IMR-90 (cell line): Measurements from ENCODE around the gene PLCH2. TPM values are rescaled to one million over a fixed set of nuclear protein-coding genes. Genes with fewer than 3 reads are reported as not detected.

Experiments used
- ATAC-seq: fragments of 200-7000 bp; cut with Tn5 transposase; 2 replicates; pipeline ENCODE4 v1.9.1; 2020; ENCODE audit warnings: low read depth, mild to moderate bottlenecking, moderate library complexity
- BruUV-seq: library from RNA; stranded (reverse); fragments of 400-500 nt; replicated peaks from 2 replicates; lab custom pipeline; 2021; lab: Mats Ljungman, UMichigan
- CTCF ChIA-PET: fragments of 300-600 bp; formaldehyde crosslinking; extraction: SDS; loops from one replicate; lab custom pipeline; 2021; ENCODE audit warnings: antibody characterized with exemption; lab: Yijun Ruan, JAX
- POLR2A ChIA-PET: fragments of 300-600 bp; sonication (Branson Sonifier 250); formaldehyde crosslinking; loops from one replicate; lab custom pipeline; 2022; ENCODE audit warnings: antibody characterized with exemption; ENCODE audit not compliant: unreplicated experiment; lab: Charles Lee
- DNase-seq: peaks from one replicate; pipeline ENCODE4 v3.0.0; 2013
- H2AFZ ChIP-seq: replicated peaks from 2 replicates; pipeline ENCODE3; 2013; ENCODE audit warnings: low read length, mild to moderate bottlenecking; ENCODE audit not compliant: poor library complexity
- H2AK5ac ChIP-seq: 2 replicates; pipeline ENCODE4 v1.6.1; 2013; ENCODE audit warnings: low read depth, low read length, inconsistent platforms
- H2AK9ac ChIP-seq: replicated peaks from 2 replicates; pipeline ENCODE3; 2013; ENCODE audit warnings: mild to moderate bottlenecking, low read depth, low read length, moderate library complexity; ENCODE audit not compliant: poor library complexity
- H2BK120ac ChIP-seq: 2 replicates; pipeline ENCODE4 v1.6.1; 2013; ENCODE audit warnings: low read depth, low read length, inconsistent platforms
- H2BK15ac ChIP-seq: 3 replicates; pipeline ENCODE4 v1.6.1; 2013; ENCODE audit warnings: low read depth, low read length, inconsistent platforms
- H2BK20ac ChIP-seq: 2 replicates; pipeline ENCODE4 v1.6.1; 2013; ENCODE audit warnings: low read depth, mild to moderate bottlenecking, inconsistent platforms, low read length, moderate library complexity
- H2BK5ac ChIP-seq: 2 replicates; pipeline ENCODE4 v1.6.1; 2013; ENCODE audit warnings: mild to moderate bottlenecking, low read depth, low read length, inconsistent platforms; ENCODE audit not compliant: poor library complexity, severe bottlenecking
- H3K14ac ChIP-seq: replicated peaks from 2 replicates; pipeline ENCODE4 v1.6.1; 2013; ENCODE audit warnings: low read depth, low read length, inconsistent platforms
- H3K18ac ChIP-seq: 2 replicates; pipeline ENCODE4 v1.6.1; 2013; ENCODE audit warnings: low read depth, low read length, control low read depth
- H3K23ac ChIP-seq: 2 replicates; pipeline ENCODE4 v1.6.1; 2013; ENCODE audit warnings: low read depth, low read length, inconsistent platforms
- H3K27ac ChIP-seq: 2 replicates; pipeline ENCODE4 v1.5.1; 2013; ENCODE audit warnings: mild to moderate bottlenecking, control low read depth, low read length; ENCODE audit not compliant: insufficient read depth
- H3K27me3 ChIP-seq: 2 replicates; pipeline ENCODE4 v1.6.1; 2013; ENCODE audit warnings: low read length; ENCODE audit not compliant: control insufficient read depth, insufficient read depth
- H3K36me3 ChIP-seq: 2 replicates; pipeline ENCODE4 v1.6.1; 2013; ENCODE audit warnings: low read length, mixed read lengths; ENCODE audit not compliant: control insufficient read depth, insufficient read depth
- H3K4ac ChIP-seq: 2 replicates; pipeline ENCODE4 v1.6.1; 2013; ENCODE audit warnings: low read depth, low read length, inconsistent platforms
- H3K4me1 ChIP-seq: 2 replicates; pipeline ENCODE4 v1.6.1; 2013; ENCODE audit warnings: low read length, mixed read lengths; ENCODE audit not compliant: control insufficient read depth, insufficient read depth
- H3K4me2 ChIP-seq: 2 replicates; pipeline ENCODE4 v1.6.1; 2013; ENCODE audit warnings: low read depth, mild to moderate bottlenecking, control low read depth, low read length, moderate library complexity
- H3K4me3 ChIP-seq: 2 replicates; pipeline ENCODE4 v1.5.1; 2013; ENCODE audit warnings: low read depth, mild to moderate bottlenecking, control low read depth, low read length, moderate library complexity; ENCODE audit not compliant: insufficient read depth
- H3K56ac ChIP-seq: 2 replicates; pipeline ENCODE4 v1.6.1; 2013; ENCODE audit warnings: low read length, inconsistent platforms; ENCODE audit not compliant: insufficient read depth; ENCODE audit errors: extremely low read depth
- H3K79me1 ChIP-seq, 2 experiments: 2 replicates each; pipeline ENCODE4 v1.6.1; 2013; ENCODE audit warnings: low read length in 2 of 2, inconsistent platforms in 1 of 2, low read depth in 1 of 2
- H3K9ac ChIP-seq: 2 replicates; pipeline ENCODE4 v1.6.1; 2013; ENCODE audit warnings: low read depth, low read length, control low read depth
- H3K9me1 ChIP-seq: 2 replicates; pipeline ENCODE4 v1.6.1; 2013; ENCODE audit warnings: low read length, inconsistent platforms; ENCODE audit not compliant: insufficient read depth
- H3K9me3 ChIP-seq: 2 replicates; pipeline ENCODE4 v1.6.1; 2013; ENCODE audit warnings: low read length; ENCODE audit not compliant: control insufficient read depth, insufficient read depth
- H4K20me1 ChIP-seq: 2 replicates; pipeline ENCODE4 v1.6.1; 2013; ENCODE audit warnings: low read length, inconsistent platforms; ENCODE audit not compliant: insufficient read depth
- H4K5ac ChIP-seq: 2 replicates; pipeline ENCODE4 v1.6.1; 2013; ENCODE audit warnings: mild to moderate bottlenecking, low read depth, low read length, control low read depth
- H4K8ac ChIP-seq, 2 experiments: 2 replicates each; pipeline ENCODE4 v1.6.1; 2013; ENCODE audit warnings: low read depth in 2 of 2, low read length in 2 of 2, control low read depth in 1 of 2, inconsistent platforms in 1 of 2
- H4K91ac ChIP-seq: 2 replicates; pipeline ENCODE4 v1.6.1; 2013; ENCODE audit warnings: low read depth, low read length, inconsistent platforms; ENCODE audit not compliant: insufficient read depth
- BHLHE40 ChIP-seq: fragments of 150-350 bp; IDR thresholded peaks from 2 replicates; pipeline ENCODE4 v1.6.1; 2016; ENCODE audit warnings: mild to moderate bottlenecking, low read depth, low read length
- CHD1 ChIP-seq: IDR thresholded peaks from 2 replicates; pipeline ENCODE4 v1.6.1; 2012; ENCODE audit warnings: low read depth, low read length, improper control_type of control experiment
- MXI1 ChIP-seq: IDR thresholded peaks from 2 replicates; pipeline ENCODE4 v1.6.1; 2012; ENCODE audit warnings: low read depth, mild to moderate bottlenecking, low read length, moderate library complexity, borderline replicate concordance
- NFE2L2 ChIP-seq: fragments of 150-350 bp; IDR thresholded peaks from 2 replicates; pipeline ENCODE4 v1.6.1; 2016; ENCODE audit warnings: low read depth, mild to moderate bottlenecking, low read length
- WGBS, 2 experiments: methylation state at CpG; one replicate each; pipeline versions ENCODE4 v1.1.5 to v1.1.7; 2013; ENCODE audit warnings: missing lambda C conversion rate in 2 of 2; ENCODE audit not compliant: insufficient read length in 1 of 2; ENCODE audit errors: extremely low coverage in 2 of 2; 5-methylcytosine and 5-hydroxymethylcytosine counted together
- dilution Hi-C: fragments of 300-500 bp; cut with HindIII; formaldehyde crosslinking; loops from one replicate; pipeline ENCODE4 v1.14.3; 2018; ENCODE audit warnings: low sequenced_read_pairs; ENCODE audit not compliant: unreplicated experiment
- in situ Hi-C: fragments of 300-500 bp; cut with MboI; formaldehyde crosslinking; loops from 3 replicates; pipeline ENCODE4 v1.14.3; 2019; ENCODE audit warnings: low sequenced_read_pairs, inconsistent platforms, mixed read lengths
- intact Hi-C: fragments of 100-400 bp; cut with micrococcal nuclease; formaldehyde crosslinking; loops from 2 replicates; pipeline ENCODE4 v1.10.0; 2022
- polyA plus RNA-seq, 3 experiments: library from polyadenylated mRNA; depleted of rRNA; stranded (reverse); fragments of >200 nt; gene quantifications; 2 replicates each; pipeline ENCODE4 v1.2.3, GENCODE V29; 2012; ENCODE audit warnings: low replicate concordance in 1 of 3
- total RNA-seq: library from RNA; depleted of rRNA; stranded (reverse); fragments of >200 nt; gene quantifications from 2 replicates; pipeline ENCODE4 v1.2.3, GENCODE V29; 2012
- TF ChIP-seq, protein P1 (sequence below): fragments of 150-350 bp; IDR thresholded peaks from 2 replicates; pipeline ENCODE4 v1.6.1; 2016; ENCODE audit warnings: low read depth, mild to moderate bottlenecking, low read length, moderate library complexity, borderline replicate concordance

The PLCH2 gene
- total and polyA plus RNA-seq, 2 of the 4 experiments (the other 2 are of a cell fraction) = 0.18 to 1.9 TPM

- H2BK5ac ChIP-seq = no peak overlapping the region
- H3K27me3 ChIP-seq = peaks cover 41% of the 10 kb centered on the region
- no peaks in the 10 kb centered on the region for H4K20me1 ChIP-seq
- no peaks in the 10 kb centered on the region for H3K9me1 ChIP-seq
- H2AK9ac ChIP-seq = peak overlapping the region; percentile 13
- ChIA-PET CTCF (no interaction called here), POLR2A (no interaction called here)
- H3K9ac ChIP-seq = no peak overlapping the region
- H2AFZ ChIP-seq = peak overlapping the region; percentile 78
- peaks cover 4% of the 10 kb centered on the region; the same call in 1 of the 2 replicates for H3K4me1 ChIP-seq
- no peak overlapping the region for H3K4me3 ChIP-seq
- no peak overlapping the region for H2BK15ac ChIP-seq
- TF ChIP-seq, protein P1, sequence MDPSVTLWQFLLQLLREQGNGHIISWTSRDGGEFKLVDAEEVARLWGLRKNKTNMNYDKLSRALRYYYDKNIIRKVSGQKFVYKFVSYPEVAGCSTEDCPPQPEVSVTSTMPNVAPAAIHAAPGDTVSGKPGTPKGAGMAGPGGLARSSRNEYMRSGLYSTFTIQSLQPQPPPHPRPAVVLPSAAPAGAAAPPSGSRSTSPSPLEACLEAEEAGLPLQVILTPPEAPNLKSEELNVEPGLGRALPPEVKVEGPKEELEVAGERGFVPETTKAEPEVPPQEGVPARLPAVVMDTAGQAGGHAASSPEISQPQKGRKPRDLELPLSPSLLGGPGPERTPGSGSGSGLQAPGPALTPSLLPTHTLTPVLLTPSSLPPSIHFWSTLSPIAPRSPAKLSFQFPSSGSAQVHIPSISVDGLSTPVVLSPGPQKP = no peak
- TF ChIP-seq MXI1 = no peak
- TF ChIP-seq CHD1 = no peak
- TF ChIP-seq BHLHE40 = no peak
- TF ChIP-seq NFE2L2 = no peak
- no peak overlapping the region for H2BK20ac ChIP-seq
- H4K8ac ChIP-seq = no peak overlapping the region
- intact Hi-C loops = no loop called here
- H2BK120ac ChIP-seq = no peak overlapping the region
- in situ Hi-C loops = loop anchor here (25.0 kb wide), 1 partner anchor 620 kb away; the partner anchor contains the start of gene PRDM16
- H3K36me3 ChIP-seq = no peaks in the 10 kb centered on the region
- H3K14ac ChIP-seq = no peak overlapping the region
- H3K4me2 ChIP-seq = no peak overlapping the region
- no CpG with 5 or more reads among the region's 6 CpGs for WGBS, 2 experiments
- H3K9me3 ChIP-seq = no peaks in the 10 kb centered on the region
- no peak overlapping the region for H4K91ac ChIP-seq
- H3K27ac ChIP-seq = no peak overlapping the region
- dilution Hi-C loops = no loop called here
- no peak overlapping the region for H3K56ac ChIP-seq
- no peaks in the 10 kb centered on the region for H3K79me1 ChIP-seq
- ATAC-seq (no peak), DNase-seq (no peak)
- no peak overlapping the region for H3K23ac ChIP-seq
- no peak overlapping the region for H2AK5ac ChIP-seq
- no peak overlapping the region for H3K18ac ChIP-seq
- no peak overlapping the region for H4K5ac ChIP-seq
- no peak overlapping the region for H3K4ac ChIP-seq
- no TSS peak for BruUV-seq
These were observed 33.4 kb upstream of the PLCH2 start for GRCh38 chr1:2442661-2443060.
